PFSK-1 (cell line): ENCODE data around the gene SDHB.

ENCODE experiments used
- FOXP2 ChIP-seq: optimal IDR thresholded peaks from 2 replicates; pipeline ENCODE3; 2011; ENCODE audit warnings: borderline replicate concordance, control low read depth, inconsistent platforms; ENCODE audit not compliant: insufficient read depth; ENCODE audit errors: extremely low read length, extremely low read depth
- POLR2AphosphoS5 ChIP-seq: IDR thresholded peaks from 2 replicates; pipeline ENCODE4 v1.6.1; 2012; ENCODE audit warnings: low read depth, mild to moderate bottlenecking, control low read depth, low read length, moderate library complexity
- REST ChIP-seq, 2 experiments: IDR thresholded peaks; 2 replicates each; pipeline versions ENCODE4 v1.6.1 to v1.8.0; 2011 to 2012; ENCODE audit warnings: low read depth in 2 of 2, low read length in 2 of 2, control low read depth in 1 of 2, inconsistent platforms in 1 of 2, mild to moderate bottlenecking in 1 of 2, moderate library complexity in 1 of 2; ENCODE audit not compliant: insufficient read depth in 1 of 2
- SIN3A ChIP-seq: IDR thresholded peaks from 2 replicates; pipeline ENCODE4 v1.6.1; 2012; ENCODE audit warnings: mild to moderate bottlenecking, low read length, moderate library complexity, borderline replicate concordance; ENCODE audit not compliant: insufficient read depth
- TAF1 ChIP-seq: IDR thresholded peaks from 2 replicates; pipeline ENCODE4 v1.6.1; 2012; ENCODE audit warnings: low read length, control low read depth, borderline replicate concordance; ENCODE audit not compliant: insufficient read depth

GRCh38 chr1:17078991-17079868, 25.4 kb upstream of the SDHB start:
- TF ChIP-seq TAF1 (no peak), POLR2AphosphoS5 (no peak), REST (IDR thresholded peaks at IDR 0.05; ENCODE audit: insufficient read depth in 1 of 2, low read depth in 2 of 2, low read length in 2 of 2) (no peak), SIN3A (no peak), FOXP2 (no peak)
